ENCODE measurements around the gene CTIF.

Gene CTIF

DNA sequence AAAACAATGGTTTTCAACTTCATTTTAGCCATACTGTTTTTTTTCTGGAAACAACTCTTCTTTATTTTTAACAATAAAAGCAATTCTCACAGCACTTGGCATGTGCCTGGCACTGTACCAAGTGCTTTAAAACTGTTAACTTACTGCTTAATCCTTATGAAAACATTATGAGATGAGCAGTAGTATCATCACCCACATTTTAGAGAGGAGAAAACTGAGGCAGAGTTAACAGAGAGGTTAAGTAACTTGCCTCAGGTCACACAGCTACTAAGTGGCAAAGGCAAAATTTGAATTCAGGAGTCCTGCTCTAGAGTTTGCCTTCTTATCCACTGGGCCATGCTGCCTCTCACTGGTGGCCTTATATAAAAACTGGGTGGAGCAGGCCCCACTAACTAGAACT lies 23.2 kb downstream of the CTIF start:
- no peak overlapping the region for H3K4me3 ChIP-seq (ENCODE audit: low read depth in 1 of 2, low read length in 1 of 2)
- H3K27ac ChIP-seq, result no peak overlapping the region
- no peaks in the 10 kb centered on the region for H3K36me3 ChIP-seq
- no peaks in the 10 kb centered on the region for H3K4me1 ChIP-seq (ENCODE audit: control insufficient read depth in 1 of 2, insufficient read depth in 1 of 2, low read depth in 1 of 2, low read length in 1 of 2)
- no peaks in the 10 kb centered on the region for H3K27me3 ChIP-seq
- peaks cover 5% of the 10 kb centered on the region for H3K9me3 ChIP-seq
- TF ChIP-seq, protein P1, sequence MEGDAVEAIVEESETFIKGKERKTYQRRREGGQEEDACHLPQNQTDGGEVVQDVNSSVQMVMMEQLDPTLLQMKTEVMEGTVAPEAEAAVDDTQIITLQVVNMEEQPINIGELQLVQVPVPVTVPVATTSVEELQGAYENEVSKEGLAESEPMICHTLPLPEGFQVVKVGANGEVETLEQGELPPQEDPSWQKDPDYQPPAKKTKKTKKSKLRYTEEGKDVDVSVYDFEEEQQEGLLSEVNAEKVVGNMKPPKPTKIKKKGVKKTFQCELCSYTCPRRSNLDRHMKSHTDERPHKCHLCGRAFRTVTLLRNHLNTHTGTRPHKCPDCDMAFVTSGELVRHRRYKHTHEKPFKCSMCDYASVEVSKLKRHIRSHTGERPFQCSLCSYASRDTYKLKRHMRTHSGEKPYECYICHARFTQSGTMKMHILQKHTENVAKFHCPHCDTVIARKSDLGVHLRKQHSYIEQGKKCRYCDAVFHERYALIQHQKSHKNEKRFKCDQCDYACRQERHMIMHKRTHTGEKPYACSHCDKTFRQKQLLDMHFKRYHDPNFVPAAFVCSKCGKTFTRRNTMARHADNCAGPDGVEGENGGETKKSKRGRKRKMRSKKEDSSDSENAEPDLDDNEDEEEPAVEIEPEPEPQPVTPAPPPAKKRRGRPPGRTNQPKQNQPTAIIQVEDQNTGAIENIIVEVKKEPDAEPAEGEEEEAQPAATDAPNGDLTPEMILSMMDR (IDR thresholded peaks at IDR 0.05), result no peak

- Histone ChIP-seq H3K4me3 (ENCODE audit: low read depth in 1 of 2, low read length in 1 of 2) (no peak overlapping the region), H3K27me3 (no peaks in the 10 kb centered on the region), H3K36me3 (no peaks in the 10 kb centered on the region), H3K9me3 (peaks cover 5% of the 10 kb centered on the region), H3K4me1 (ENCODE audit: control insufficient read depth in 1 of 2, insufficient read depth in 1 of 2, low read depth in 1 of 2, low read length in 1 of 2) (no peaks in the 10 kb centered on the region), H3K27ac (no peak overlapping the region)
- TF ChIP-seq, protein P1 (IDR thresholded peaks at IDR 0.05), result no peak
Measured at GRCh38 chr18:48563027-48563426, 24.2 kb downstream of the CTIF start.

- Histone ChIP-seq H3K27me3 (no peaks in the 10 kb centered on the region), H3K4me3 (ENCODE audit: low read depth in 1 of 2, low read length in 1 of 2) (no peak overlapping the region), H3K4me1 (ENCODE audit: control insufficient read depth in 1 of 2, insufficient read depth in 1 of 2, low read depth in 1 of 2, low read length in 1 of 2) (no peaks in the 10 kb centered on the region), H3K36me3 (no peaks in the 10 kb centered on the region), H3K9me3 (peaks cover 5% of the 10 kb centered on the region), H3K27ac (no peak overlapping the region)
- TF ChIP-seq, protein P1 (IDR thresholded peaks at IDR 0.05), result no peak
Measured at GRCh38 chr18:48564139-48564538, 25.3 kb downstream of the CTIF start.

GRCh38 chr18:48565105-48565504 lies 26.3 kb downstream of the CTIF start:
- TF ChIP-seq, protein P1 (IDR thresholded peaks at IDR 0.05), result no peak
- Histone ChIP-seq H3K9me3 (no peaks in the 10 kb centered on the region), H3K4me1 (ENCODE audit: control insufficient read depth in 1 of 2, insufficient read depth in 1 of 2, low read depth in 1 of 2, low read length in 1 of 2) (no peaks in the 10 kb centered on the region), H3K27me3 (no peaks in the 10 kb centered on the region), H3K27ac (no peak overlapping the region), H3K36me3 (no peaks in the 10 kb centered on the region), H3K4me3 (ENCODE audit: low read depth in 1 of 2, low read length in 1 of 2) (no peak overlapping the region)

DNA sequence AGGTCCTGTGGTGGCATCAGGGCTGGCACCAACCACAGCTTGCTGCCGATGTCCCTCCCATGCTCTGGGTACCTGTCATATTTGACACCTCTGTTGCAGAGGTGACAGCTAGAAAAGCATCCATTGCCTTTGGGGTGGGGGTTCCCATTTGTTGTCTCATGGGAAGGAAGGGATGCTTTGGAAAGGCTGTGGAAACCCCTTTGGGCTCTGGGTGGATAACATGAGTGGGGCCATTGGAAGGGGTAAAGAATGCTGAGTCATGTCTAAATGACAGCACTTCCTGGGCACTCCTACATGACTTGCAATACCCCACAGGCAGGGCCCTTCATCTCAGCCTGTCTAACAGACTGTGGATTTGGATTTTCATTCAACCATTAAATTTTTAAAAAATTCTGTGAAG lies 27.8 kb downstream of the CTIF start:
- H3K9me3 ChIP-seq, result no peaks in the 10 kb centered on the region

More for the DNA sequence above, 27.8 kb downstream of the CTIF start:
- Histone ChIP-seq H3K27ac (no peak overlapping the region), H3K36me3 (no peaks in the 10 kb centered on the region), H3K27me3 (no peaks in the 10 kb centered on the region), H3K4me3 (ENCODE audit: low read depth in 1 of 2, low read length in 1 of 2) (no peak overlapping the region), H3K4me1 (ENCODE audit: control insufficient read depth in 1 of 2, insufficient read depth in 1 of 2, low read depth in 1 of 2, low read length in 1 of 2) (no peaks in the 10 kb centered on the region)
- TF ChIP-seq, protein P1 (IDR thresholded peaks at IDR 0.05), result no peak
